Endothelial cell (in vitro differentiated cells): ENCODE measurements around the gene UBXN2A. TPM values are rescaled to one million over a fixed set of nuclear protein-coding genes. Genes with fewer than 3 reads are reported as not detected.

Experiments
- DNase-seq: peaks from one replicate; pipeline ENCODE4 v3.0.0; 2021; ENCODE audit warnings: low spot score
- H3K27ac Mint-ChIP-seq: one replicate; pipeline ENCODE4 v1.8.0; 2021; ENCODE audit warnings: mixed read lengths, inconsistent platforms; ENCODE audit not compliant: unreplicated experiment
- H3K27me3 Mint-ChIP-seq: one replicate; pipeline ENCODE4 v1.8.0; 2021; ENCODE audit warnings: mild to moderate bottlenecking, moderate library complexity, mixed read lengths, inconsistent platforms; ENCODE audit not compliant: unreplicated experiment
- H3K36me3 Mint-ChIP-seq: one replicate; pipeline ENCODE4 v1.8.0; 2021; ENCODE audit warnings: mild to moderate bottlenecking, low read depth, mixed read lengths, inconsistent platforms; ENCODE audit not compliant: unreplicated experiment
- H3K4me1 Mint-ChIP-seq: one replicate; pipeline ENCODE4 v1.8.0; 2021; ENCODE audit warnings: mild to moderate bottlenecking, mixed read lengths, inconsistent platforms; ENCODE audit not compliant: unreplicated experiment
- H3K4me3 Mint-ChIP-seq: one replicate; pipeline ENCODE4 v1.8.0; 2021; ENCODE audit warnings: mild to moderate bottlenecking, mixed read lengths, inconsistent platforms; ENCODE audit not compliant: unreplicated experiment
- H3K9me3 Mint-ChIP-seq: one replicate; pipeline ENCODE4 v1.8.0; 2021; ENCODE audit warnings: mixed read lengths, inconsistent platforms; ENCODE audit not compliant: unreplicated experiment
- CTCF ChIP-seq: fragments of 200-600 bp; sonication (generic); IDR thresholded peaks from one replicate; pipeline ENCODE4 v1.5.0; 2021; ENCODE audit warnings: antibody characterized with exemption; ENCODE audit not compliant: unreplicated experiment
- total RNA-seq: library from RNA; stranded (reverse); fragmentation: NEBNext Ultra II Directional; extraction: Animal tissue kit (Norgen Biotek cat#: 25700); gene quantifications from one replicate; pipeline ENCODE4 v1.2.1, GENCODE V29; 2021; ENCODE audit not compliant: unreplicated experiment

UBXN2A gene
- total RNA-seq, 1 donor from 2014 or later = 14.9 TPM

DNA sequence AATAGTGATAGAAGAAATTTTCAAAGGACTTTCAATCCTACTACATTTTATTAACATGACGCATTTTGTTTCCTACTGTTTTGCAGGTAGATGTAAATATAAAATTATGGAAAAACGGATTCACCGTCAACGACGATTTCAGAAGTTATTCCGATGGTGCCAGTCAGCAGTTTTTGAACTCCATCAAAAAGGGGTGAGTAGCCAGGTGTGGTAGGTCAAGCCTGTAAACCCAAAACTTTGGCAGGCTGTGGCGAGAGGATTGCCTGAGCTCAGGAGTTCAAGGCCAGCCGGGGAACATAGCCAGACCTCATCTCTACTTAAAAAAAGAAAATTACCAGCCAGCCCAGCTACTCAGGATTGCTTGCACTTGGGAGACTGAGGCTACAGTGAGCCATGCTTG lies 36.6 kb downstream of the UBXN2A start:
- H3K36me3 Mint-ChIP-seq = peaks cover 7% of the 10 kb centered on the region
- H3K4me1 Mint-ChIP-seq = no peaks in the 10 kb centered on the region
- no peak overlapping the region for H3K27ac Mint-ChIP-seq
- DNase-seq = no peak
- TF ChIP-seq CTCF = no peak
- peak overlapping the region; percentile 75 for H3K4me3 Mint-ChIP-seq
- no peaks in the 10 kb centered on the region for H3K27me3 Mint-ChIP-seq
- no peaks in the 10 kb centered on the region for H3K9me3 Mint-ChIP-seq

DNA sequence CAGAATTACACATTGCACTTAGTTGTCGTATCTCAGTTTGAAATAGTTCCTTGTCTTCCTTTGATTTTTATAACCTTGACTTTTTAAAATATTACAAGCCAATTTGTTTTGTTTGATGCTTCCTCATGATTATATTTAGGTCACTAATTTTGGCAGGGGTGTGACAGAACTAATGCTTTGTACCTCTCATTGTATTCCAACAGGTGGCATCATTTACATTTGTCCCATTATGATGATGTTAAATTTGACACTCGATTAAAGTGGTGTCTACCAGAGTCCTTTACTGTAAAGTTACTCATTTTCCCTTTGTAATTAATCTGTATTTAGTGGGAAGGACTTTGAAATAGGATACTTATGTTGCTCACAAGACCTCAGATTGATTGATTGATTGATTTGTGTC lies 48.1 kb downstream of the UBXN2A start:
- Mint-ChIP-seq H3K4me3 (no peak overlapping the region), H3K27me3 (no peaks in the 10 kb centered on the region), H3K27ac (no peak overlapping the region), H3K9me3 (no peaks in the 10 kb centered on the region), H3K36me3 (no peaks in the 10 kb centered on the region), H3K4me1 (no peaks in the 10 kb centered on the region)
- no peak for TF ChIP-seq CTCF
- no peak for DNase-seq

- no peak overlapping the region for H3K4me3 Mint-ChIP-seq
- no peaks in the 10 kb centered on the region for H3K9me3 Mint-ChIP-seq
- no peaks in the 10 kb centered on the region for H3K4me1 Mint-ChIP-seq
- no peaks in the 10 kb centered on the region for H3K27me3 Mint-ChIP-seq
- no peak for DNase-seq
- no peaks in the 10 kb centered on the region for H3K36me3 Mint-ChIP-seq
- TF ChIP-seq CTCF = no peak
- H3K27ac Mint-ChIP-seq = no peak overlapping the region
Measured at GRCh38 chr2:23992931-23993330, 52.7 kb downstream of the UBXN2A start.

GRCh38 chr2:23993736-23994269 lies 53.5 kb downstream of the UBXN2A start:
- peak overlapping the region; percentile 9 for H3K4me3 Mint-ChIP-seq
- no peaks in the 10 kb centered on the region for H3K36me3 Mint-ChIP-seq
- H3K4me1 Mint-ChIP-seq = no peaks in the 10 kb centered on the region
- peaks cover 1% of the 10 kb centered on the region for H3K27me3 Mint-ChIP-seq
- no peaks in the 10 kb centered on the region for H3K9me3 Mint-ChIP-seq
- no peak for TF ChIP-seq CTCF
- no peak for DNase-seq
- peak overlapping the region; percentile 23 for H3K27ac Mint-ChIP-seq

GRCh38 chr2:23994567-23994966 lies 54.3 kb downstream of the UBXN2A start:
- H3K4me3 Mint-ChIP-seq = no peak overlapping the region
- no peaks in the 10 kb centered on the region for H3K36me3 Mint-ChIP-seq
- H3K27me3 Mint-ChIP-seq = peaks cover 1% of the 10 kb centered on the region
- H3K9me3 Mint-ChIP-seq = no peaks in the 10 kb centered on the region
- H3K27ac Mint-ChIP-seq = no peak overlapping the region
- no peak for TF ChIP-seq CTCF
- no peak for DNase-seq
- no peaks in the 10 kb centered on the region for H3K4me1 Mint-ChIP-seq
